ENCODE data around the gene MRPS2. TPM values are rescaled to one million over a fixed set of nuclear protein-coding genes. Genes with fewer than 3 reads are reported as not detected.
"Not testable (repeated sequence)": the region's sequence is repeated elsewhere in the genome, so short reads cannot be mapped to it uniquely, and the experiment has no call there.

MRPS2 gene
- total RNA-seq, 4 donors from 2014 or later, result 9.7 to 28.2 (median 20.1) TPM

DNA sequence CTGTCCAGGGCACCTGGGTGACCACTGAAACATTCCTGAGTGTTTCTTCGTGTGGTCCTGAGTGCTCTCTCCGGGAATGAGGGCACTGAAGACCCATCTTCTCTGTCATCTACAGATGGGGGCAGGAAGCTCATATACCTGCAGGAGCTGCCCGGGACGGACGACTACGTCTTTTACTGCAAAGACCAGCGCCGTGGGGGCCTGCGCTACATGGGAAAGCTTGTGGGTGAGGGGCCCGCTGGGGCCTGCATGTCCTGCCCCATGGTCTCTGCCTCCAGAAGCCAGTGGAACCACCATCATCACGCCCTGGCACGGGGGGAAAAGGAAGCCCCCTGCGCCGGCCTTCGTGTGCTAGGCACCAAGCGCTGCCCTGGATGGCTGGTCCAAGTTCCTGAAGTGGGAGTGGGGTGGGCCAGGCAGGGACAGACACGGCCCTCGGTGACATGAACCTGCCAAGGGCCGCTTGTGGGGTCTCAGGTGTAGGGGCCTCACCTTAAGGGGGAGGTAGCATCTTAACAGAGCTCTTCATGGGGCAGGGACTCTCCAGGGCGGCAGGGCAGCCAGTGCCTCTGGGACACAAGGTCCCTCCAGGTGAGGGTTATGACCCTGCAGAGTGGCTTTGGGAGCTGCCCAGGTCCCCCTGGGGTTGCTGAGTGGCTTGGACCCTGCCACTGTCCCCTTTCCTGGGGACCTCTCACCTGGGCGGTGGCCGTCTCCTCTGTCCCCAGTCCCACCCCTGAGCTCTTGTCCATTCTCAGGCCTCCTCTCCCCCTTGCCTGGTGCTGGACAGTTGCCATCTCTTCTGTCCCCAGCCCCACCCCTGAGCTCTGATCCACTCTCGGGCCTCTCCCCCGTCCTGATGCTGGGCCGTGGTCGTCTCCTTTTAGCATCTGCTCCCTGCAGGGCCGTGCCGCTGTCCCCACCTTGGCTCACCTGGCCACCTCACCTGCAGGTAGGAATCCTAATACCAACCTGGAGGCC is 47.6 kb downstream of the MRPS2 start:
- Histone ChIP-seq H3K27ac (no peak overlapping the region), H3K27me3 (no peaks in the 10 kb centered on the region), H3K9me3 (no peaks in the 10 kb centered on the region), H3K36me3 (no peaks in the 10 kb centered on the region), H3K4me1 (no peaks in the 10 kb centered on the region), H3K4me3 (no peak overlapping the region)
- DNase-seq, result no peak
- intact Hi-C loops (cut with DNase I; ENCODE audit: low total_unique reads), result no loop called here
- no peak for TF ChIP-seq POLR2A (IDR thresholded peaks at IDR 0.05)
- TF ChIP-seq, protein P1, sequence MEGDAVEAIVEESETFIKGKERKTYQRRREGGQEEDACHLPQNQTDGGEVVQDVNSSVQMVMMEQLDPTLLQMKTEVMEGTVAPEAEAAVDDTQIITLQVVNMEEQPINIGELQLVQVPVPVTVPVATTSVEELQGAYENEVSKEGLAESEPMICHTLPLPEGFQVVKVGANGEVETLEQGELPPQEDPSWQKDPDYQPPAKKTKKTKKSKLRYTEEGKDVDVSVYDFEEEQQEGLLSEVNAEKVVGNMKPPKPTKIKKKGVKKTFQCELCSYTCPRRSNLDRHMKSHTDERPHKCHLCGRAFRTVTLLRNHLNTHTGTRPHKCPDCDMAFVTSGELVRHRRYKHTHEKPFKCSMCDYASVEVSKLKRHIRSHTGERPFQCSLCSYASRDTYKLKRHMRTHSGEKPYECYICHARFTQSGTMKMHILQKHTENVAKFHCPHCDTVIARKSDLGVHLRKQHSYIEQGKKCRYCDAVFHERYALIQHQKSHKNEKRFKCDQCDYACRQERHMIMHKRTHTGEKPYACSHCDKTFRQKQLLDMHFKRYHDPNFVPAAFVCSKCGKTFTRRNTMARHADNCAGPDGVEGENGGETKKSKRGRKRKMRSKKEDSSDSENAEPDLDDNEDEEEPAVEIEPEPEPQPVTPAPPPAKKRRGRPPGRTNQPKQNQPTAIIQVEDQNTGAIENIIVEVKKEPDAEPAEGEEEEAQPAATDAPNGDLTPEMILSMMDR (IDR thresholded peaks at IDR 0.05), result no peak

DNA sequence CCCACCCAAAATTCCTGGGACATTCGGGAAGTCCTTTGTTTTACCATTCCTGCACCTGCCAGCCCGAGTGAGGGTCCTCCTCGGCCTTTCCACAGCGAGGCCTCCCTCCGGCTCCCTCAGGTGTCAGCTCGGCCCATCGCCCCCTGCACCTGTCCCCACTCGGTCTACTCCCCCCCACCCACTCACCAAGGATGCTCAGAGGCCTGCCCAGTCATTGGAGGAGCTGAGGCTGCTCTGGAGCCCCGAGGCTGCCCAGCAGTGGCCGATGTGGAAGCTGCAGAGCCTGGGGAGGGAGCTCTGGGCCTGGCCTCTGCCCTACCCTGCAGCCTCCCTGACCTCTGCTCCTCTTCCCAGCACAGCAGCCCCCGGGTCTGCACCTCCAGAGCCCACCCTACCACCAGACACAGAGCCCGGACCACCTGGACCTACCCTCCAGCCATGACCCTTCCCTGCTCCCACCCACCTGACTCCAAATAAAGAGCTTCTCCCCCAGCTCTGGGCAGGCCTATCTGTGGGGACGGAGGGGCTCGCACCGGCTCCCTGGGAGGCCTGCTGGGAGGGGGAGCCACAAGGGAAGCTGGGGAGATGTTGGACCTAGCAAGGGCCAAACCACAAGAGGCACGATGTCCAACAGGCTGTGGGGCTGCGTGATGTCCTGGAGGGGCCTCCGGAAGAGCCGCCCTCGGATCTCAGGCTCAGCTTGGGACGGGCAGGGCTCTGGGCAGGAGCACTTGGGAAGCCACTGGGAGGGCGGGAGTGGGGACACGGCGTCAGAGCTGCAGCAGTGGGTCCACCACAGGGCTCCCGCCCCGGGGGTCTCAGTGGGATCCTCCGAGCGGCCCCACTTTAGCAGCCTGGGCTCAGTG is 49.2 kb downstream of the MRPS2 start:
- H3K36me3 ChIP-seq; intact Hi-C loops (cut with DNase I; ENCODE audit: low total_unique reads); H3K4me1 ChIP-seq; H3K4me3 ChIP-seq; H3K9me3 ChIP-seq; H3K27me3 ChIP-seq; H3K27ac ChIP-seq; DNase-seq: not testable (repeated sequence)

DNA sequence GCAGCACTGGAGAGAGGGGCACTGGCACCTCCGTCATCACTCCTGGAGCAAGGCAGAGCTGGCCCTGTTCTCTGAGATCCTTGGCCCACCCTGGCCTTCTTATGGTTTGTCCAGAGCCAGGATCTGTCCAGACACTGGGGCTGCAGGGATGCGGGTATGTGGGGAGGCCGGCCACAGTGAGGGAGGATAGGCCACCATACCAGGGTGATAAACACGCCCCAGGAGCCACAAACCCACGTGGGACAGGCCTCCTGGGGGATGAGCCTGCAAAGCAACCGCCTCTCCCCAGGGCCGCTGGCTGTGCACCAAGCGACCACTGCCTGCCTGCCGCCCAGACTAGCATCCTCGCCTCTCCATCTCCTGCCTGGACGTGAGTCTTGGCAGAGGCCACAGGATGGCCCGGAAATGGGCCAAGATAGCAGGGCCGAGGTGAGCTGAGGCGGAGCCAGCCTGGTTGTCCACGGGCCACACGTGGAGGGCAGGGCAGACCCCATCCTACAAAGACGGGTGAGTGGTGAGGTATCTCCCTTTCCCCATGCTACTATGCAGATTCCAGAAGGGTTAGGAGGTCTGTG is 49.9 kb downstream of the MRPS2 start:
- TF ChIP-seq, protein P1 (IDR thresholded peaks at IDR 0.05), result no peak
- no peak for TF ChIP-seq POLR2A (IDR thresholded peaks at IDR 0.05)
- intact Hi-C loops (cut with DNase I; ENCODE audit: low total_unique reads), result no loop called here
- Histone ChIP-seq H3K9me3 (no peaks in the 10 kb centered on the region), H3K36me3 (no peaks in the 10 kb centered on the region), H3K4me1 (no peaks in the 10 kb centered on the region), H3K4me3 (no peak overlapping the region), H3K27me3 (no peaks in the 10 kb centered on the region), H3K27ac (no peak overlapping the region)
- DNase-seq, result no peak

DNA sequence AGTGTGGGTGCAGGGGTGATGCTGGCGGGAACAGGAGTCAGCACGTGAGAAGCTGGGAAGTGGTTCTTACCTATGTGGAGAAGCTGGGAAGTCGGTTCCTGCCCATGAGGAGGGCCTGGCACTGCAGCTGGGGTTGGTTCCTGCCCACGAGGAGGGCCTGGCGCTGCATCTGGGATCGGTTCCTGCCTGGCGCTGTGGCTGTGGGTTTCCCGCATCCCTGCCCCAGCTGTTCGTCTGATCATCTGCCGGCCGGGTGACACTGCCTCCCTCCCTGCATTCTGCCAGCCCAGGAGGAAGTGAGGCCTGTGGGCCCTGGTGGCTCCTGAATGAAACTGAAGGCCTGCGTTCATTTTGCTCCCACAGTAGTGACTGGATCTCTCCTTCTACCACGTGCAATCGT is 50.5 kb downstream of the MRPS2 start:
- no peak for TF ChIP-seq POLR2A (IDR thresholded peaks at IDR 0.05)
- TF ChIP-seq, protein P1 (IDR thresholded peaks at IDR 0.05), result no peak
- intact Hi-C loops (cut with DNase I; ENCODE audit: low total_unique reads), result no loop called here
- no peak for DNase-seq
- H3K9me3 ChIP-seq, result no peaks in the 10 kb centered on the region
- no peaks in the 10 kb centered on the region for H3K27me3 ChIP-seq
- H3K36me3 ChIP-seq, result no peaks in the 10 kb centered on the region
- H3K4me1 ChIP-seq, result no peaks in the 10 kb centered on the region
- H3K27ac ChIP-seq, result no peak overlapping the region
- no peak overlapping the region for H3K4me3 ChIP-seq

DNA sequence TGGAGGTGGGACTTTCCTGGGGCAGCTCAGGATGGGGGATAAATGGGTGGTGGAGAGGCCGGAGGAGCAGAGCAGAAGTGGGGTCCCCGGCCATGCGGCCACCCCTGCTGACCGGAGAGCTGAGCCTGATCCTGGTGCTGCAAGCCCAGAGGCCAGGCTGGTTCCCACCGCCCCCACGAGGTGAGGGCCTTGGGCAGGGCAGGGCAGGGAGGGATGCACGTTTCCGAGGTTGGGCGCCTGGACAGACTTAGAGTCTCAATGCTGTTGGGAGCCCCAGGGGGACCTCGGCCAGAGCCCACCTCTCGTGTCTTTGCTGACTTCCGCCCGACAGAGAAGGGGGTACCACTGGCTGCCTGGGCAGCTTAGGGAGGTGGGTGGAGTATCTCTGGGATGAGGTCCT is 51.0 kb downstream of the MRPS2 start:
- Histone ChIP-seq H3K9me3 (no peaks in the 10 kb centered on the region), H3K36me3 (no peaks in the 10 kb centered on the region), H3K4me1 (no peaks in the 10 kb centered on the region), H3K27me3 (no peaks in the 10 kb centered on the region), H3K27ac (no peak overlapping the region), H3K4me3 (no peak overlapping the region)
- no peak for DNase-seq
- intact Hi-C loops (cut with DNase I; ENCODE audit: low total_unique reads), result no loop called here
- TF ChIP-seq, protein P1 (IDR thresholded peaks at IDR 0.05), result no peak
- TF ChIP-seq POLR2A (IDR thresholded peaks at IDR 0.05), result no peak
